Esophagus squamous epithelium (tissue), 5 donors: ENCODE measurements around the gene GATA5. TPM values are rescaled to one million over a fixed set of nuclear protein-coding genes. Genes with fewer than 3 reads are reported as not detected.

ENCODE experiments used
- DNase-seq: peaks from one replicate; lab custom pipeline; 2025; lab: John Stamatoyannopoulos, UW
- H3K27ac ChIP-seq, 4 donors: fragments of 200-600 bp; sonication (generic); one replicate each; pipeline ENCODE4 v1.5.1; 2016 to 2019; ENCODE audit warnings: mild to moderate bottlenecking in 1 of 4
- H3K27me3 ChIP-seq, 4 donors: fragments of 200-600 bp; sonication (generic); 1 replicate in 3 of 4; 2 replicates in 1 of 4; pipeline versions ENCODE4 v1.5.1 to v1.6.0; 2017 to 2021; ENCODE audit warnings: antibody characterized with exemption in 1 of 4
- H3K36me3 ChIP-seq, 3 donors: fragments of 200-600 bp; sonication (generic); one replicate each; pipeline ENCODE4 v1.5.1; 2016 to 2019
- H3K4me1 ChIP-seq, 3 donors: fragments of 200-600 bp; sonication (generic); one replicate each; pipeline ENCODE4 v1.5.1; 2017 to 2019
- H3K4me3 ChIP-seq, 4 donors: fragments of 200-600 bp; sonication (generic); 1 replicate in 3 of 4; 2 replicates in 1 of 4; pipeline ENCODE4 v1.5.1; 2016 to 2019; ENCODE audit warnings: mild to moderate bottlenecking in 2 of 4, moderate library complexity in 1 of 4
- H3K9me3 ChIP-seq, 3 donors: fragments of 200-600 bp; sonication (generic); one replicate each; pipeline ENCODE4 v1.5.1; 2016 to 2019
- POLR2A ChIP-seq, 4 donors: fragments of 450-650 bp; IDR thresholded peaks; one replicate each; pipeline ENCODE4 v1.6.1; 2017; ENCODE audit warnings: antibody characterized with exemption in 4 of 4, mild to moderate bottlenecking in 4 of 4, moderate library complexity in 3 of 4
- WGBS, 2 donors: methylation state at CpG; one replicate each; pipeline ENCODE4 v1.1.5; 2018; 5-methylcytosine and 5-hydroxymethylcytosine counted together
- intact Hi-C: fragments of 100-400 bp; cut with DNase I; formaldehyde crosslinking; loops from one replicate; pipeline ENCODE4 v1.15.0; 2022
- total RNA-seq, 4 donors: library from RNA; depleted of rRNA; stranded (reverse); fragments of >200 nt; gene quantifications; one replicate each; pipeline ENCODE4 v1.1.0, GENCODE V29; 2016
- TF ChIP-seq, protein P1 (sequence below), 6 experiments: fragments of 450-650 bp in 4 of 6; fragments of 200-600 bp in 2 of 6; sonication (generic) in 2 of 6; IDR thresholded peaks; one replicate each; pipeline ENCODE4 v1.5.1; 2016 to 2019; ENCODE audit warnings: antibody characterized with exemption in 6 of 6, mild to moderate bottlenecking in 4 of 6, moderate library complexity in 4 of 6
- donor health status: DM: yes; HTN: yes; CAD: no.

GATA5 gene
- total RNA-seq, 4 donors from 2014 or later: 0.19 to 0.85 TPM; not detected in 2

DNA sequence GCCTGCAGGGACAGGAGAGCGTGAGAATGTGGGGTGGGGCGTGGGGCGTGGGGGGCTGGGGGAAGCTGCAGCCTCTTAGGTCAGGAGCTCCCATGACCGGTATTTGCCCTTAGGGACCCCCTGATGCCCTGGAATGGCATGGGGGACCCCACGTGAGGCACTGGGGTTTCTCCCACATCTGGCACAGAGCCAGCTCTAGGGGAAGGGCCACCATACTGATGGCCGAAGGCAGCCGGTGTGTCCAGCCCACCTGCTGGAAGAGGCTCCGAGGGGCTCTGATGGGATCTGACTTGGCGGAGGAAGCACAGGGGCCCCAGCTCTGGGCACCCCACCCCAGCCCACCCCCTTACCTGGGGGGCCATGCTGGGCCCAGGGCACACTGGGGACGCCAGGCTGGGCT, 10.8 kb downstream of the GATA5 start:
- DNase-seq: no peak
- H3K9me3 ChIP-seq: no peaks in the 10 kb centered on the region
- H3K36me3 ChIP-seq: no peaks in the 10 kb centered on the region
- no peak for TF ChIP-seq POLR2A (IDR thresholded peaks at IDR 0.05)
- TF ChIP-seq, protein P1, sequence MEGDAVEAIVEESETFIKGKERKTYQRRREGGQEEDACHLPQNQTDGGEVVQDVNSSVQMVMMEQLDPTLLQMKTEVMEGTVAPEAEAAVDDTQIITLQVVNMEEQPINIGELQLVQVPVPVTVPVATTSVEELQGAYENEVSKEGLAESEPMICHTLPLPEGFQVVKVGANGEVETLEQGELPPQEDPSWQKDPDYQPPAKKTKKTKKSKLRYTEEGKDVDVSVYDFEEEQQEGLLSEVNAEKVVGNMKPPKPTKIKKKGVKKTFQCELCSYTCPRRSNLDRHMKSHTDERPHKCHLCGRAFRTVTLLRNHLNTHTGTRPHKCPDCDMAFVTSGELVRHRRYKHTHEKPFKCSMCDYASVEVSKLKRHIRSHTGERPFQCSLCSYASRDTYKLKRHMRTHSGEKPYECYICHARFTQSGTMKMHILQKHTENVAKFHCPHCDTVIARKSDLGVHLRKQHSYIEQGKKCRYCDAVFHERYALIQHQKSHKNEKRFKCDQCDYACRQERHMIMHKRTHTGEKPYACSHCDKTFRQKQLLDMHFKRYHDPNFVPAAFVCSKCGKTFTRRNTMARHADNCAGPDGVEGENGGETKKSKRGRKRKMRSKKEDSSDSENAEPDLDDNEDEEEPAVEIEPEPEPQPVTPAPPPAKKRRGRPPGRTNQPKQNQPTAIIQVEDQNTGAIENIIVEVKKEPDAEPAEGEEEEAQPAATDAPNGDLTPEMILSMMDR (IDR thresholded peaks at IDR 0.05): no peak
- H3K27me3 ChIP-seq: peaks cover 0 to 84% (median 2%) of the 10 kb centered on the region in 4 donors
- intact Hi-C loops: no loop called here
- no CpG with 5 or more reads among the region's 10 CpGs for WGBS, 2 donors
- H3K27ac ChIP-seq: no peak overlapping the region
- H3K4me3 ChIP-seq: no peak overlapping the region
- no peaks in the 10 kb centered on the region for H3K4me1 ChIP-seq

DNA sequence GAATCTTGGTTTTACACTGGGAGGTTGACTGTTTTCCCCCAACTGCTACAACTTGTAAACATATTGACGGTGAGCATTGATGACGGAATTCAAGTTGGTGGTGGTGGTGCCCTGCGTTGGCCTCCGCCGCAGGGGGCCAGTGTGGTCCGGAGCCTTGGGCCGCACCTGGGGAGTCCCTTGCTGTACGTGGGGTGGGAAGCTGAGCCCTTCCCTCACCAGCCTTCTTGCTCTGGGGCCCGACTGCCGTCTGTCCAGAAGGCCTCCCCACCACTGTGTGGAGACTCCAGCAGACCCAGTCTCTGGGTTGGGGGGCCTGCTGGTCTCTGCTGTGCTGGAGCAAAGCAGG, 11.4 kb downstream of the GATA5 start:
- no peak overlapping the region for H3K27ac ChIP-seq
- H3K9me3 ChIP-seq: no peaks in the 10 kb centered on the region
- no peak for TF ChIP-seq POLR2A (IDR thresholded peaks at IDR 0.05)
- TF ChIP-seq, protein P1 (IDR thresholded peaks at IDR 0.05): no peak
- DNase-seq: no peak
- no peak overlapping the region for H3K4me3 ChIP-seq
- no peaks in the 10 kb centered on the region for H3K36me3 ChIP-seq
- H3K4me1 ChIP-seq: no peaks in the 10 kb centered on the region
- intact Hi-C loops: no loop called here
- peaks cover 0 to 84% (median 2%) of the 10 kb centered on the region in 4 donors for H3K27me3 ChIP-seq
- 83 to 91% methylated on average over 1 to 8 of the region's 10 CpGs for WGBS, 2 donors

DNA sequence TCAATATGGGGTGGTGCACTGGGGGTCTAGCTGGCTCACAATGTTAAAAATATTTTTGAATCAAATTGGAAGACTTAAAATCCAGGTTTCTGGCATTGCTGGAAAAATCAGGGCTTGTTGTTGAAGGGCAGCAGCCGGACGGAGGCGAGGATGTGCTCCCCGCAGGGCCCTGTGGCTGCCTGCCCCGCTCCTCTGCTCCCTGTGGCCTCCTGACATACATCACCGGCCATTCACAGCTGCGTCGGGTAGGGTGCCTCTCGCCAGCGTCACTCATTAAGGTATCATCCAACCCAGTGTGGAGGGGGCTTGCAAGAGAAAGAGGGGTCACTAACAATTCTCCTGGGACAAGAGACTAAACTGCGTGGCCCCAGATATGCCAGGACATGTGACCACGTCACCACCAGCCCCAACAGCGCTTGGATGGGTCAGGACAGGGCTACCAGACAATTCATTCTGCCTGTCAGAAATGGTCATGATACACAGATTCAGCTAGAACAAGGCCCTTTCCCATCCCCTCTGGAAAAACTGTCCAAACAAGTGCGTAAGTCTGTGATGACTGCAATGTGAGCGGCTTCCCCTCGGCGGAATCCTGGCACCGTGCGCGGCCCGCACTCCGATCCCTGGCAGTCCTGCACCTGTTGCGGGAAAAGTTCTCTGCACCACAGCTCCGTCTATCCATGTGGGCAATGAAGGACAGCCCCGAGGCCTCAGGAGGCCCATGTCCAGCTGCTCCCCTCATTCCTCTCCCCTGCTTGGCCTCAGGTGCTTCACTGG, 12.0 kb downstream of the GATA5 start:
- Histone ChIP-seq H3K4me3 (no peak overlapping the region), H3K9me3 (no peaks in the 10 kb centered on the region), H3K4me1 (no peaks in the 10 kb centered on the region), H3K36me3 (no peaks in the 10 kb centered on the region), H3K27me3 (peaks cover 0 to 84% (median 2%) of the 10 kb centered on the region in 4 donors), H3K27ac (no peak overlapping the region)
- 83 to 88% methylated on average over 19 to 24 of the region's 25 CpGs for WGBS, 2 donors
- DNase-seq: no peak
- TF ChIP-seq POLR2A (IDR thresholded peaks at IDR 0.05): no peak
- TF ChIP-seq, protein P1 (IDR thresholded peaks at IDR 0.05): no peak
- intact Hi-C loops: no loop called here

DNA sequence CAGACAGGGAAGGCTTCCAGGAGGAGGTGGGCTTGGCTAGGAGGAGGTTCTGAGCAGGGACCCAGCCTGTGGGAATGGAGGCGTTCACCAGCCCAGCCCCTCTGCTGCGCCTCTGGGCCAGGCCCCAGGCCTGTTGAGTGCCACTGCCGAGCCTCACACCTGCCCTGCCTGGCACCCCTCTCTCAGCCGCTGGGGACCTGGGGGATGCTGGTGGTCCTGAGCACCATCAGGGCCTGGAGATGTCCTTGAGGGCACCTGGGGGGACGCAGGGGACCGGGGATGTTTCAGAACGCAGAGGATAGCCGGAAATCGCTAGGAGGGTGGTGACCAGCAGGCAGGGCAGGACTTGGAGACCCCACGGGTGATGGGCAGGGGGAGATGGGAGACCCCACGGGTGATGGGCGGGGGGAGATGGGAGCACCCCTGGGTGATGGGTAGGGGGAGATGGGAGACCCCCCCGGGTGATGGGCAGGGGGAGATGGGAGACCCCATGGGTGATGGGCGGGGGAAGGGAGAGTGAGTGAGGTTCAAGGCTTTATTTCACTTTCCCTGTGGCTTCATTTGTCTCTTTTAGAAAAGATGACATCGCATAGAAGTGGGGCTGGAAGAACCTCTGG, 12.7 kb downstream of the GATA5 start:
- peaks cover 0 to 84% (median 0%) of the 10 kb centered on the region in 4 donors for H3K27me3 ChIP-seq
- 43 to 54% methylated on average over 6 to 10 of the region's 15 CpGs for WGBS, 2 donors
- intact Hi-C loops: no loop called here
- TF ChIP-seq, protein P1 (IDR thresholded peaks at IDR 0.05): no peak
- no peak for TF ChIP-seq POLR2A (IDR thresholded peaks at IDR 0.05)
- H3K9me3 ChIP-seq: no peaks in the 10 kb centered on the region
- no peaks in the 10 kb centered on the region for H3K36me3 ChIP-seq
- no peak overlapping the region for H3K27ac ChIP-seq
- H3K4me3 ChIP-seq: no peak overlapping the region
- no peaks in the 10 kb centered on the region for H3K4me1 ChIP-seq
- no peak for DNase-seq

DNA sequence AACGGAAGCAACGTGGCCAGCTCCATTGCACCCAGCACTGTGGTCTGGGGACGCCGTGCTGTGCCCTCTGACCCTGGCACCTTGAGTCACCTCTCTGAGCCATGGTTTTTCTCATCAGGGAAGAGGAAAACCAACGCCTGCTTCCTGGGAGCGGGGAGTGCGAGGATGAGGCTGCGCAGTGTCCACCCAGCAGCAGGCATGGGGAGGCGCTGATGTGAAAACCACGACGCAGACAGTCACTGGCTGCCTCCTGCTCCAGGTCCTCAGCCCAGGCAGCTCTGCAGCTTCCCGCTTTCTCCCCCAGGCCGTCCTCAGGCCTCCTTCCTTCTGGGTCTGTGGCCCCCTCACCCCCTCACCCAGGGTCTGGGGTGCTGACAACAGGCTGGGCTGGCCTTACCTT, 14.0 kb downstream of the GATA5 start:
- no peaks in the 10 kb centered on the region for H3K9me3 ChIP-seq
- H3K27me3 ChIP-seq: peaks cover 0 to 84% (median 0%) of the 10 kb centered on the region in 4 donors
- no peak overlapping the region for H3K27ac ChIP-seq
- H3K4me1 ChIP-seq: no peaks in the 10 kb centered on the region
- TF ChIP-seq POLR2A (IDR thresholded peaks at IDR 0.05): no peak
- TF ChIP-seq, protein P1 (IDR thresholded peaks at IDR 0.05): no peak
- no peak for DNase-seq
- H3K36me3 ChIP-seq: no peaks in the 10 kb centered on the region
- 88 to 95% methylated on average over 6 to 8 of the region's 13 CpGs for whole genome bisulfite sequencing, 2 donors
- H3K4me3 ChIP-seq: no peak overlapping the region
- intact Hi-C loops: no loop called here
